NCI-H2107 treated with DMSO at 0.1 percent for 48 hours (cell line): ENCODE data around the gene TTC13.

Experiments used
- DNase-seq: peaks from one replicate; lab custom pipeline; 2025; ENCODE audit not compliant: unreplicated experiment; lab: John Stamatoyannopoulos, UW

Gene TTC13

GRCh38 chr1:230857822-230858221, 120.8 kb downstream of the TTC13 start:
- DNase-seq: no peak

DNA sequence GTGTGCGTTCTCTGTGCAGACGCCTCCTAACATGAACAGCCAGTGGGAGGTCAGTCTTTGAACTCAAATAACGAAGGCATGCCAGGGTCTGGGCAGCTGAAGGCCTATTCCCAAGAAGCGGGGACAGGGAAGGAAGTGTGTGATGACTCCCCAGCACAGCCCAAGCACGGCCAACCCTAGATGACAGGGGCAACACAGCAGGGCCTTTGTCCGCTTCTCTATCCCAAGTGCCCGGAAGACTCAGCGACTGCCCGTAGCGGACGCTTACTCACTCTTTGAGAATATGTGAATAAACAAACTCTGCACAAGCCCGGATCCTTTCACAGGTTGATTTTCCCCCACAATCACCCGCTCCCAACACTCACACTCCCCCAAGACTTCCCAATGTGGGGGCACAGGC, 121.6 kb downstream of the TTC13 start:
- DNase-seq: no peak
